Trophoblast cell (in vitro differentiated cells and primary cell): ENCODE measurements around the gene KMT5B.

Experiments used
- DNase-seq, 2 donors: peaks; one replicate each; pipeline ENCODE4 v3.0.0-alpha.2; 2016
- H2AFZ ChIP-seq: 2 replicates; pipeline ENCODE4 v1.6.1; 2013; ENCODE audit warnings: low read length, moderate library complexity, mild to moderate bottlenecking; ENCODE audit not compliant: insufficient read depth, poor library complexity
- H2AK5ac ChIP-seq: 2 replicates; pipeline ENCODE4 v1.6.1; 2013; ENCODE audit warnings: mild to moderate bottlenecking, low read length
- H2BK120ac ChIP-seq: 2 replicates; pipeline ENCODE4 v1.6.1; 2013; ENCODE audit warnings: low read length, mild to moderate bottlenecking, moderate library complexity; ENCODE audit not compliant: insufficient read depth, poor library complexity
- H2BK12ac ChIP-seq: 2 replicates; pipeline ENCODE4 v1.6.1; 2013; ENCODE audit warnings: mild to moderate bottlenecking, low read length, moderate library complexity
- H2BK5ac ChIP-seq: 2 replicates; pipeline ENCODE4 v1.6.1; 2013; ENCODE audit warnings: low read length, low read depth, moderate library complexity, mild to moderate bottlenecking; ENCODE audit not compliant: poor library complexity
- H3K14ac ChIP-seq: 2 replicates; pipeline ENCODE4 v1.6.1; 2013; ENCODE audit warnings: mild to moderate bottlenecking, low read length
- H3K18ac ChIP-seq: 2 replicates; pipeline ENCODE4 v1.6.1; 2013; ENCODE audit warnings: mild to moderate bottlenecking, low read length
- H3K23ac ChIP-seq: 2 replicates; pipeline ENCODE4 v1.6.1; 2013; ENCODE audit warnings: low read length
- H3K27ac ChIP-seq: 2 replicates; pipeline ENCODE4 v1.5.1; 2013; ENCODE audit warnings: low read depth, mild to moderate bottlenecking, inconsistent platforms, low read length, moderate library complexity
- H3K27me3 ChIP-seq: 2 replicates; pipeline ENCODE4 v1.6.1; 2013; ENCODE audit warnings: inconsistent platforms, mild to moderate bottlenecking, low read length, moderate library complexity; ENCODE audit not compliant: insufficient read depth
- H3K36me3 ChIP-seq, 2 experiments: 1 replicate in 1 of 2; 2 replicates in 1 of 2; pipeline ENCODE4 v1.6.1; 2013; ENCODE audit warnings: low read length in 2 of 2, mild to moderate bottlenecking in 2 of 2, moderate library complexity in 1 of 2; ENCODE audit not compliant: insufficient read depth in 2 of 2, control insufficient read depth in 1 of 2
- H3K4ac ChIP-seq: 2 replicates; pipeline ENCODE4 v1.6.1; 2013; ENCODE audit warnings: low read depth, mild to moderate bottlenecking, low read length, moderate library complexity
- H3K4me1 ChIP-seq, 2 experiments: 1 replicate in 1 of 2; 2 replicates in 1 of 2; pipeline ENCODE4 v1.6.1; 2013; ENCODE audit warnings: low read length in 2 of 2, mild to moderate bottlenecking in 2 of 2, moderate library complexity in 1 of 2; ENCODE audit not compliant: insufficient read depth in 2 of 2, control insufficient read depth in 1 of 2
- H3K4me2 ChIP-seq: 2 replicates; pipeline ENCODE4 v1.6.1; 2013; ENCODE audit warnings: inconsistent platforms, mild to moderate bottlenecking, low read length, moderate library complexity
- H3K4me3 ChIP-seq: 2 replicates; pipeline ENCODE4 v1.5.1; 2013; ENCODE audit warnings: mild to moderate bottlenecking, low read depth, low read length, inconsistent platforms
- H3K79me1 ChIP-seq: one replicate; pipeline ENCODE4 v1.6.1; 2013; ENCODE audit warnings: low read length
- H3K79me2 ChIP-seq: 2 replicates; pipeline ENCODE4 v1.6.1; 2013; ENCODE audit warnings: low read length, mild to moderate bottlenecking; ENCODE audit not compliant: control insufficient read depth, insufficient read depth, poor library complexity
- H3K9ac ChIP-seq: 2 replicates; pipeline ENCODE4 v1.6.1; 2013; ENCODE audit warnings: mild to moderate bottlenecking, low read length
- H3K9me3 ChIP-seq: 2 replicates; pipeline ENCODE4 v1.6.1; 2013; ENCODE audit warnings: low read depth, mild to moderate bottlenecking, control low read depth, inconsistent platforms, low read length; ENCODE audit not compliant: insufficient read depth
- H4K12ac ChIP-seq: 2 replicates; pipeline ENCODE4 v1.6.1; 2013; ENCODE audit warnings: low read depth, mild to moderate bottlenecking, low read length, moderate library complexity
- H4K8ac ChIP-seq: 2 replicates; pipeline ENCODE4 v1.6.1; 2013; ENCODE audit warnings: low read depth, mild to moderate bottlenecking, low read length, moderate library complexity
- H4K91ac ChIP-seq: one replicate; pipeline ENCODE4 v1.6.1; 2013; ENCODE audit warnings: low read depth, mild to moderate bottlenecking, low read length, moderate library complexity
- WGBS: extraction: QIAGEN DNeasy Blood & Tissue Kit; methylation state at CpG from one replicate; pipeline ENCODE4 v1.1.7; 2013; ENCODE audit warnings: missing lambda C conversion rate; ENCODE audit not compliant: insufficient read length, insufficient coverage; ENCODE audit errors: extremely low coverage; 5-methylcytosine and 5-hydroxymethylcytosine counted together

The KMT5B gene

GRCh38 chr11:68193018-68193417 is 20.1 kb downstream of the KMT5B start:
- H3K4me1 ChIP-seq = no peaks in the 10 kb centered on the region
- H2BK120ac ChIP-seq = no peak overlapping the region
- WGBS = no CpG with 5 or more reads among the region's 5 CpGs
- no peak overlapping the region for H3K23ac ChIP-seq
- no peak overlapping the region for H2AK5ac ChIP-seq
- H4K91ac ChIP-seq = no peak overlapping the region
- H2BK12ac ChIP-seq = no peak overlapping the region
- no peak for DNase-seq
- no peak overlapping the region for H4K8ac ChIP-seq
- no peaks in the 10 kb centered on the region for H3K9me3 ChIP-seq
- H3K4me2 ChIP-seq = no peak overlapping the region
- H2AFZ ChIP-seq = no peak overlapping the region
- peaks cover 2 to 4% of the 10 kb centered on the region in 2 experiments for H3K36me3 ChIP-seq
- H3K27ac ChIP-seq = no peak overlapping the region
- no peak overlapping the region for H3K18ac ChIP-seq
- H3K14ac ChIP-seq = no peak overlapping the region
- H3K9ac ChIP-seq = no peak overlapping the region
- no peak overlapping the region for H3K4me3 ChIP-seq
- peaks cover 8% of the 10 kb centered on the region for H3K79me2 ChIP-seq
- no peak overlapping the region for H4K12ac ChIP-seq
- H3K4ac ChIP-seq = peak overlapping the region; percentile 78
- H3K79me1 ChIP-seq = no peaks in the 10 kb centered on the region
- H3K27me3 ChIP-seq = no peaks in the 10 kb centered on the region
- no peak overlapping the region for H2BK5ac ChIP-seq

DNA sequence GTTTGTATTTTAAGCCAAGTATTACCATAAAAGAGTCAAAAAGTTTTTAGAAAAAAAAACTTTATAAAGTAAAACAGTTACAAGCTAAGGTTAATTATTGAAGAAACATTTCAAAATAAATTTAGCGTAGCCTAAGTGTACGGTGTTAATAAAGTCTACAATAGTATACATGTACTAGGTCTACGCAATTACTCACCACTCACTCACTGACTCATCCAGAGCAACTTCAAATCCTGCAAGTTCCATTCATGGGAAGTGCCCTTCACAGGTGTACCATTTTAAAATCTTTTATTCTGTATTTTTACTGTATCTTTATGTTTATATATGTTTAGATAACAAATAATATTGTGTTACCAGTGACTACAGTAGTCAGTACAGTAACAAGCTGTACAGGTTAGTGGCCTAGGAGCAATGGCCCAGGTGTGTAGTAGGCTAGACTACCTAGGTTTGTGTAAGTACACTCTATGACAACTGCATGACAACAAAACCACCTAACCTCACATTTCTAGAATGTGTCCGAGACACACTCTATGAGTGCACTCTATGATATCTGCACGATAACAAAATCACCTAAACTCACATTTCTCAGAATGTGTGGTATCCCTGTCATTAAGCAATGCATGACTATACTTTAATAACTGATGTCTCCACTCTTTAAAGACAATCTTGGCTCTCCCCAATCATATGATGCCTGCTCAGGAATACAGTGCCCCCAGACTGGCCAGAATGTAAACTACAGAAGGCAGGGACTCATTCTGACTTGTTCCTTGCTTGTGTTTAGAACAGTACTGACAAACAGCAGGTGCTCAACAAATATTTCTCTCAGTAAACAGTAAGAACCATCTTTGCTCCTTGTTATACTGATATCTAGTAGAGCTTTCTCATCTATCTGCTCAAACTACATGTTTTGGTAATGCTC is 21.2 kb downstream of the KMT5B start:
- no peak overlapping the region for H3K18ac ChIP-seq
- no peak overlapping the region for H3K4me3 ChIP-seq
- no peaks in the 10 kb centered on the region for H3K79me1 ChIP-seq
- no peak overlapping the region for H2BK120ac ChIP-seq
- H4K8ac ChIP-seq = no peak overlapping the region
- H2AK5ac ChIP-seq = no peak overlapping the region
- no peak overlapping the region for H2BK12ac ChIP-seq
- H4K91ac ChIP-seq = no peak overlapping the region
- no peak overlapping the region for H3K23ac ChIP-seq
- no peaks in the 10 kb centered on the region for H3K4me1 ChIP-seq
- H3K14ac ChIP-seq = no peak overlapping the region
- no peaks in the 10 kb centered on the region for H3K27me3 ChIP-seq
- no peak overlapping the region for H2AFZ ChIP-seq
- H3K4ac ChIP-seq = no peak overlapping the region
- DNase-seq = peak in 1 of 2 donors; percentile 27
- H2BK5ac ChIP-seq = no peak overlapping the region
- WGBS = no CpG with 5 or more reads among the region's 5 CpGs
- no peak overlapping the region for H4K12ac ChIP-seq
- peaks cover 2 to 4% of the 10 kb centered on the region in 2 experiments for H3K36me3 ChIP-seq
- H3K9ac ChIP-seq = no peak overlapping the region
- peaks cover 8% of the 10 kb centered on the region for H3K79me2 ChIP-seq
- H3K4me2 ChIP-seq = no peak overlapping the region
- no peaks in the 10 kb centered on the region for H3K9me3 ChIP-seq
- no peak overlapping the region for H3K27ac ChIP-seq

DNA sequence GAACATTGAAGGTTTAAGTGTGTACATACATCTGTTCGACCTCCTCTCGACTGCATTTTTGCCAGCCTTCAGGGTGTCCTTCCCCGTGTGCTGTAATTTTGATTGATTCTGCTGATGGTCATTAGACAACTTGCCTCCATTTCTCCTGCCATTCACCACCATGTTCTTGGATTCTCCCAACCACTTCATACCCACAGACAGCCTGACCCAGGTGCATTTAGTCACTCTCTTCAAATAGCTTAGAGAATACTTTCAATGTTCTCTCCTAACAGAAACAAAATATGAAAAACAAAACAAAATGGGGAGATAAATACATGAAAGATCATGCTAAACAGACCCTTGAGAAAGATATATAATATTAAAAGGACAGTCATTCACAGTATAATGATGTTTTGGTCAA is 23.2 kb downstream of the KMT5B start:
- Histone ChIP-seq H3K4me3 (no peak overlapping the region), H2AFZ (no peak overlapping the region), H3K23ac (no peak overlapping the region), H3K27me3 (no peaks in the 10 kb centered on the region), H3K18ac (no peak overlapping the region), H3K36me3 (peaks cover 2 to 5% of the 10 kb centered on the region in 2 experiments), H3K79me2 (peaks cover 8% of the 10 kb centered on the region), H3K4ac (no peak overlapping the region), H4K12ac (no peak overlapping the region), H3K27ac (no peak overlapping the region), H3K79me1 (no peaks in the 10 kb centered on the region), H3K4me1 (no peaks in the 10 kb centered on the region), H2BK120ac (no peak overlapping the region), H3K9me3 (no peaks in the 10 kb centered on the region), H4K8ac (no peak overlapping the region), H3K9ac (no peak overlapping the region), H3K4me2 (no peak overlapping the region), H3K14ac (no peak overlapping the region), H2BK12ac (no peak overlapping the region), H2BK5ac (no peak overlapping the region), H2AK5ac (no peak overlapping the region), H4K91ac (no peak overlapping the region)
- DNase-seq = no peak
- WGBS = no CpG with 5 or more reads among the region's 3 CpGs

- Histone ChIP-seq H3K27ac (no peak overlapping the region), H2BK12ac (no peak overlapping the region), H3K4ac (no peak overlapping the region), H3K9ac (no peak overlapping the region), H3K4me2 (no peak overlapping the region), H2AK5ac (no peak overlapping the region), H3K4me3 (no peak overlapping the region), H3K4me1 (no peaks in the 10 kb centered on the region), H3K79me1 (no peaks in the 10 kb centered on the region), H3K36me3 (peaks cover 4 to 5% of the 10 kb centered on the region in 2 experiments), H2AFZ (no peak overlapping the region), H3K18ac (no peak overlapping the region), H4K91ac (no peak overlapping the region), H3K23ac (no peak overlapping the region), H3K79me2 (peaks cover 6% of the 10 kb centered on the region), H2BK120ac (no peak overlapping the region), H4K8ac (no peak overlapping the region), H3K14ac (no peak overlapping the region), H3K9me3 (no peaks in the 10 kb centered on the region), H2BK5ac (no peak overlapping the region), H3K27me3 (no peaks in the 10 kb centered on the region), H4K12ac (no peak overlapping the region)
- DNase-seq = no peak
- no CpG with 5 or more reads among the region's 3 CpGs for WGBS
These were observed 24.0 kb downstream of the KMT5B start for GRCh38 chr11:68189082-68189481.
